Choroid plexus epithelial cell (primary cell): ENCODE results near the gene FAM181A.
A peak's percentile ranks its signal among the peaks of the same experiment; 100 is the strongest.

Source experiments
- DNase-seq: peaks from one replicate; pipeline ENCODE4 v3.0.0-alpha.2; 2010; ENCODE audit warnings: low read depth
- H3K4me3 ChIP-seq: 2 replicates; pipeline ENCODE4 v1.5.1; 2011; ENCODE audit warnings: low read depth, mild to moderate bottlenecking, control low read depth, low read length, moderate library complexity
- CTCF ChIP-seq: conservative IDR thresholded peaks from 2 replicates; pipeline ENCODE4 v1.5.1; 2011; ENCODE audit warnings: low read depth, mild to moderate bottlenecking, control low read depth, inconsistent platforms, low read length, moderate library complexity

The FAM181A gene

GRCh38 chr14:93937519-93937918, 10.4 kb downstream of the FAM181A start:
- H3K4me3 ChIP-seq: no peak overlapping the region
- no peak for DNase-seq
- TF ChIP-seq CTCF: no peak

- TF ChIP-seq CTCF: no peak
- no peak for DNase-seq
- no peak overlapping the region for H3K4me3 ChIP-seq
Observed at GRCh38 chr14:93938751-93939303, 11.7 kb downstream of the FAM181A start.

GRCh38 chr14:93939304-93940229, 12.4 kb downstream of the FAM181A start:
- peak; percentile 64 for TF ChIP-seq CTCF
- DNase-seq: peak; percentile 74
- H3K4me3 ChIP-seq: peak overlapping the region; percentile 34

- TF ChIP-seq CTCF: no peak
- DNase-seq: no peak
- H3K4me3 ChIP-seq: no peak overlapping the region
Observed at GRCh38 chr14:93940437-93940836, 13.3 kb downstream of the FAM181A start.

- H3K4me3 ChIP-seq: no peak overlapping the region
- TF ChIP-seq CTCF: no peak
- peak; percentile 85 for DNase-seq
Observed at GRCh38 chr14:93941293-93941910, 14.3 kb downstream of the FAM181A start.

- H3K4me3 ChIP-seq: no peak overlapping the region
- peak; percentile 84 for DNase-seq
- no peak for TF ChIP-seq CTCF
Observed at GRCh38 chr14:93943052-93943451, 15.9 kb downstream of the FAM181A start.

GRCh38 chr14:93943930-93944329, 16.8 kb downstream of the FAM181A start:
- no peak for TF ChIP-seq CTCF
- no peak overlapping the region for H3K4me3 ChIP-seq
- no peak for DNase-seq
